K562 (cell line): ENCODE data around the gene MBD4. TPM values are rescaled to one million over a fixed set of nuclear protein-coding genes. Genes with fewer than 3 reads are reported as not detected.

ENCODE experiments used
- ATAC-seq: fragments of 200-7000 bp; cut with Tn5 transposase; 3 replicates; pipeline ENCODE4 v1.9.1; 2020; ENCODE audit warnings: moderate library complexity
- BruUV-seq: library from RNA; stranded (reverse); fragments of 400-500 nt; replicated peaks from 2 replicates; lab custom pipeline; 2021; lab: Mats Ljungman, UMichigan
- CTCF ChIA-PET: fragments of 300-600 bp; formaldehyde crosslinking; extraction: SDS; loops from one replicate; lab custom pipeline; 2021; ENCODE audit warnings: low intra/inter-chr PET ratio; lab: Yijun Ruan, JAX
- POLR2A ChIA-PET: fragments of 300-600, 350-650 bp; sonication (Branson Sonifier 250); formaldehyde crosslinking; extraction: SDS; loops from one replicate; lab custom pipeline; 2021; ENCODE audit warnings: antibody characterized with exemption, inconsistent platforms; lab: Yijun Ruan, JAX
- DNase-seq, 4 experiments: peaks; one replicate each; pipeline versions ENCODE4 v3.0.0 to v3.0.0-alpha.2; 2011 to 2018; ENCODE audit warnings: low spot score in 3 of 4, mixed read lengths in 3 of 4; ENCODE audit errors: extremely low read depth in 1 of 4
- FAIRE-seq: peaks from 2 replicates; lab custom pipeline; 2011; peaks lifted over from hg19 to GRCh38; lab: Jason Lieb, UNC
- H2AFZ ChIP-seq: 2 replicates; pipeline ENCODE4 v1.6.0; 2011; ENCODE audit warnings: low read depth, low read length, control low read depth, inconsistent platforms
- H3K27ac ChIP-seq: fragments of 200-600 bp; 3 replicates; pipeline ENCODE4 v1.8.0; 2011; ENCODE audit warnings: low read depth, mild to moderate bottlenecking, control low read depth, inconsistent platforms, low read length, moderate library complexity, mixed read lengths; ENCODE audit errors: extremely low read depth
- H3K27me3 ChIP-seq, 2 experiments: fragments of 300-600 bp in 1 of 2; 2 replicates in 1 of 2; 3 replicates in 1 of 2; pipeline versions ENCODE4 v1.6.0 to v1.8.0; 2011; ENCODE audit warnings: inconsistent platforms in 2 of 2, low read length in 2 of 2, mild to moderate bottlenecking in 1 of 2, mixed read lengths in 1 of 2, moderate library complexity in 1 of 2; ENCODE audit not compliant: control insufficient read depth in 2 of 2, insufficient read depth in 2 of 2
- H3K36me3 ChIP-seq: fragments of 300-600 bp; 3 replicates; pipeline ENCODE4 v1.8.0; 2011; ENCODE audit warnings: mild to moderate bottlenecking, low read length, inconsistent platforms; ENCODE audit not compliant: control insufficient read depth, insufficient read depth
- H3K4me1 ChIP-seq, 2 experiments: fragments of 200-600 bp in 1 of 2; replicated peaks in 1 of 2; 2 replicates in 1 of 2; 3 replicates in 1 of 2; pipeline versions ENCODE4 v1.5.1 to v1.8.0; 2011; ENCODE audit warnings: inconsistent platforms in 2 of 2, low read length in 2 of 2, mild to moderate bottlenecking in 1 of 2, mixed read lengths in 1 of 2, moderate library complexity in 1 of 2; ENCODE audit not compliant: control insufficient read depth in 2 of 2, insufficient read depth in 2 of 2
- H3K4me2 ChIP-seq: 2 replicates; pipeline ENCODE4 v1.6.1; 2011; ENCODE audit warnings: low read length, control low read depth, inconsistent platforms, mixed read lengths; ENCODE audit not compliant: insufficient read depth
- H3K4me3 ChIP-seq: fragments of 200-600 bp; sonication (generic), shearing (Covaris generic); 2 replicates; pipeline ENCODE4 v1.5.1; 2016; ENCODE audit warnings: control low read depth, inconsistent platforms
- H3K79me2 ChIP-seq: fragments of 200-600 bp; 3 replicates; pipeline ENCODE4 v1.8.0; 2011; ENCODE audit warnings: low read length, inconsistent platforms; ENCODE audit not compliant: control insufficient read depth, insufficient read depth
- H3K9ac ChIP-seq, 2 experiments: 2 replicates each; pipeline versions ENCODE4 v1.6.0 to v1.6.1; 2011; ENCODE audit warnings: low read depth in 2 of 2, low read length in 2 of 2, control low read depth in 1 of 2, inconsistent platforms in 1 of 2, mild to moderate bottlenecking in 1 of 2, mixed read lengths in 1 of 2; ENCODE audit not compliant: insufficient read depth in 1 of 2
- H3K9me1 ChIP-seq: one replicate; pipeline ENCODE4 v1.6.0; 2011; ENCODE audit warnings: inconsistent platforms, mild to moderate bottlenecking, low read length, moderate library complexity; ENCODE audit not compliant: control insufficient read depth, insufficient read depth
- H3K9me3 ChIP-seq: replicated peaks from 2 replicates; pipeline ENCODE4 v1.5.1; 2011; ENCODE audit warnings: low read depth, low read length, inconsistent platforms; ENCODE audit not compliant: control insufficient read depth, insufficient read depth
- H4K20me1 ChIP-seq: replicated peaks from 2 replicates; pipeline ENCODE4 v1.6.1; 2011; ENCODE audit warnings: low read length, inconsistent platforms, mixed read lengths; ENCODE audit not compliant: control insufficient read depth, insufficient read depth
- ARID1B ChIP-seq: fragments of 450-650 bp; IDR thresholded peaks from 2 replicates; pipeline ENCODE4 v1.6.1; 2016; ENCODE audit warnings: antibody characterized with exemption, mild to moderate bottlenecking, inconsistent platforms
- CBX5 ChIP-seq: IDR thresholded peaks from 2 replicates; pipeline ENCODE4 v1.6.1; 2014; ENCODE audit warnings: low read depth, borderline replicate concordance
- CREB3L1 ChIP-seq: fragments of 450-650 bp; IDR thresholded peaks from 2 replicates; pipeline ENCODE4 v1.6.1; 2014; ENCODE audit warnings: low read depth, mild to moderate bottlenecking, moderate library complexity, borderline replicate concordance
- JUN ChIP-seq, 2 experiments: sonication (generic) in 1 of 2; formaldehyde crosslinking in 1 of 2; IDR thresholded peaks; 2 replicates each; pipeline versions ENCODE4 v1.6.1 to v1.8.0; 2012 to 2022; ENCODE audit warnings: borderline replicate concordance in 2 of 2, mild to moderate bottlenecking in 2 of 2, improper control_type of control experiment in 1 of 2, low read depth in 1 of 2, low read length in 1 of 2, missing genetic modification reagents in 1 of 2
- MLLT1 ChIP-seq, 2 experiments: fragments of 450-650 bp; IDR thresholded peaks; 2 replicates each; pipeline ENCODE4 v1.6.1; 2016
- NONO ChIP-seq, 2 experiments: fragments of 200-400 bp in 1 of 2; fragments of 450-650 bp in 1 of 2; formaldehyde crosslinking in 1 of 2; IDR thresholded peaks; 2 replicates each; pipeline ENCODE4 v1.6.1; 2017; ENCODE audit warnings: low read depth in 2 of 2, mild to moderate bottlenecking in 2 of 2, moderate library complexity in 2 of 2, low read length in 1 of 2
- PPARD ChIP-seq: fragments of 250-450 bp; sonication (Bioruptor Pico); IDR thresholded peaks from 2 replicates; pipeline ENCODE4 v1.8.0; 2022; ENCODE audit warnings: inconsistent platforms, mild to moderate bottlenecking, moderate library complexity
- SMARCA5 ChIP-seq: fragments of 450-650 bp; IDR thresholded peaks from 2 replicates; pipeline ENCODE4 v1.6.1; 2016
- SRSF1 ChIP-seq: fragments of 200-400 bp; formaldehyde crosslinking; IDR thresholded peaks from 2 replicates; pipeline ENCODE4 v1.6.1; 2017; ENCODE audit warnings: mild to moderate bottlenecking, low read depth, low read length, moderate library complexity
- THRAP3 ChIP-seq: fragments of 450-650 bp; IDR thresholded peaks from 2 replicates; pipeline ENCODE4 v1.6.1; 2016; ENCODE audit warnings: mild to moderate bottlenecking, inconsistent platforms, borderline replicate concordance
- ZNF586 ChIP-seq: fragments of 450-650 bp; formaldehyde crosslinking; conservative IDR thresholded peaks from 2 replicates; pipeline ENCODE4 v1.4.0; 2020; ENCODE audit warnings: mild to moderate bottlenecking, moderate library complexity
- ZNF740 ChIP-seq, 3 experiments: fragments of 200-800 bp in 1 of 3; sonication (Bioruptor generic) in 1 of 3; sonication (generic) in 1 of 3; formaldehyde crosslinking in 1 of 3; IDR thresholded peaks; 2 replicates each; pipeline versions ENCODE4 v1.6.1 to v1.8.0; 2016 to 2022; ENCODE audit warnings: mild to moderate bottlenecking in 2 of 3, missing compliant biosample characterization in 2 of 3, missing genetic modification characterization in 2 of 3, missing genetic modification reagents in 1 of 3
- ZNF75A ChIP-seq: fragments of 450-650 bp; formaldehyde crosslinking; IDR thresholded peaks from 2 replicates; pipeline ENCODE4 v1.4.0; 2020; ENCODE audit warnings: mild to moderate bottlenecking
- WGBS: fragments of 100-300 bp; shearing (Covaris generic); methylation state at CpG from one replicate; pipeline ENCODE4 v1.1.6; 2016; ENCODE audit warnings: low coverage, mixed read lengths; ENCODE audit not compliant: insufficient coverage; ENCODE audit errors: missing lambda C conversion rate; 5-methylcytosine and 5-hydroxymethylcytosine counted together
- in situ Hi-C: fragments of 300-500 bp; cut with MboI; formaldehyde crosslinking; loops from 4 replicates; pipeline ENCODE4 v1.15.0; 2018; ENCODE audit warnings: inconsistent platforms, mixed read lengths
- intact Hi-C: fragments of 100-400 bp; cut with micrococcal nuclease; formaldehyde crosslinking; loops from 2 replicates; pipeline ENCODE4 v1.14.2; 2022
- polyA plus RNA-seq, 8 experiments: library from polyadenylated mRNA; depleted of rRNA in 4 of 8; stranded (reverse) in 5 of 8; unstranded in 3 of 8; fragments of >200 nt; fragmentation: Nextera tagmentation in 2 of 8; fragmentation: Illumina TruSeq in 1 of 8; extraction: Ambion mirVana in 2 of 8; extraction: Trizol in 1 of 8; gene quantifications; 2 replicates each; pipeline versions ENCODE4 v1.2.1 to v1.2.3, GENCODE V29; 2011 to 2014; ENCODE audit warnings: inconsistent platforms in 1 of 8, missing spikeins in 1 of 8
- total RNA-seq, 7 experiments: library from RNA; depleted of rRNA in 6 of 7; stranded (reverse); fragments of >200 nt in 6 of 7; fragmentation: Illumina TruSeq in 2 of 7; extraction: Trizol in 2 of 7; gene quantifications; 2 replicates each; pipeline versions ENCODE4 v1.2.1 to v1.2.3, GENCODE V29; 2011 to 2021; ENCODE audit warnings: low replicate concordance in 1 of 7

The MBD4 gene
- total and polyA plus RNA-seq, 9 of the 15 experiments (the other 6 are each of a cell fraction or from before 2014, with no cell fraction given), result 13.3 to 63.9 (median 39.0) TPM

- H3K9ac ChIP-seq, result peak overlapping the region; percentile 83 to 95
- H2AFZ ChIP-seq, result peak overlapping the region; percentile 76
- FAIRE-seq, result no peak
- DNase-seq, result peak; percentile 28 to 67 (median 48)
- ChIA-PET POLR2A (interaction anchor here (0.6 to 5.3 kb wide), 13 partner anchors 10 to 285 kb away, joined by 3 to 67 read pairs (median 4); partner anchors contain the start of gene EFCAB12), CTCF (interaction anchor here (0.6 kb wide), 1 partner anchor 23 kb away, joined by 3 read pairs; no protein-coding TSS in a partner anchor)
- TSS peak; percentile 55 for BruUV-seq
- intact Hi-C loops (loop anchor here (5.0 kb wide), 3 partner anchors 42 to 112 kb away; no protein-coding TSS in a partner anchor), in situ Hi-C loops (no loop called here)
- peaks cover 38% of the 10 kb centered on the region for H3K36me3 ChIP-seq
- 0% methylated on average over 17 of the region's 17 CpGs for WGBS
- peak overlapping the region; percentile 81 for H3K27ac ChIP-seq
- H3K4me2 ChIP-seq, result peak overlapping the region; percentile 88
- H3K9me3 ChIP-seq, result no peaks in the 10 kb centered on the region
- H3K27me3 ChIP-seq, result no peaks in the 10 kb centered on the region
- peaks cover 7 to 38% of the 10 kb centered on the region in 2 experiments for H3K4me1 ChIP-seq
- no peaks in the 10 kb centered on the region for H3K9me1 ChIP-seq
- peak overlapping the region; percentile 76 for H3K4me3 ChIP-seq
- H3K79me2 ChIP-seq, result peaks cover 87% of the 10 kb centered on the region
- ATAC-seq, result peak; percentile 35
- H4K20me1 ChIP-seq, result no peaks in the 10 kb centered on the region
- no peak for TF ChIP-seq SRSF1
- TF ChIP-seq CBX5, result 0 out of 2 replicates have a peak, but pooled peaks have one; percentile 18
- TF ChIP-seq PPARD, result no peak
- TF ChIP-seq ZNF740 (CRISPR knock-in tag; IDR thresholded peaks at IDR 0.05), result peak; percentile 76
- peak in 1 of 2 experiments; percentile 62; a peak in 2 of 4 replicates for TF ChIP-seq ZNF740 (tag; IDR thresholded peaks at IDR 0.05)
- TF ChIP-seq THRAP3, result peak; percentile 11; the same call in 1 of the 2 replicates
- no peak for TF ChIP-seq NONO (IDR thresholded peaks at IDR 0.05; ENCODE audit: low read depth in 2 of 2, low read length in 1 of 2)
- TF ChIP-seq ZNF586 (CRISPR knock-in tag), result no peak
- peak in 1 of 2 experiments; percentile 74; a peak in 1 of 4 replicates for TF ChIP-seq MLLT1 (IDR thresholded peaks at IDR 0.05)
- TF ChIP-seq ZNF75A, result no peak
- TF ChIP-seq SMARCA5, result peak; percentile 59
- TF ChIP-seq JUN (IDR thresholded peaks at IDR 0.05; ENCODE audit: borderline replicate concordance, low read depth, low read length), result no peak
- no peak for TF ChIP-seq JUN (CRISPR knock-in tag; IDR thresholded peaks at IDR 0.05; ENCODE audit: borderline replicate concordance)
- no peak for TF ChIP-seq CREB3L1
- TF ChIP-seq ARID1B, result no peak
Measured at GRCh38 chr3:129439226-129439816, 427 bp downstream of the MBD4 start.
